ENCODE measurements around the gene PPP1R26. TPM values are rescaled to one million over a fixed set of nuclear protein-coding genes. Genes with fewer than 3 reads are reported as not detected.
"Not testable (repeated sequence)": the region's sequence is repeated elsewhere in the genome, so short reads cannot be mapped to it uniquely, and the experiment has no call there.

PPP1R26 gene
- total and polyA plus RNA-seq, 2 of the 4 experiments (the other 2 are of a cell fraction) = 3.8 to 5.6 TPM

DNA sequence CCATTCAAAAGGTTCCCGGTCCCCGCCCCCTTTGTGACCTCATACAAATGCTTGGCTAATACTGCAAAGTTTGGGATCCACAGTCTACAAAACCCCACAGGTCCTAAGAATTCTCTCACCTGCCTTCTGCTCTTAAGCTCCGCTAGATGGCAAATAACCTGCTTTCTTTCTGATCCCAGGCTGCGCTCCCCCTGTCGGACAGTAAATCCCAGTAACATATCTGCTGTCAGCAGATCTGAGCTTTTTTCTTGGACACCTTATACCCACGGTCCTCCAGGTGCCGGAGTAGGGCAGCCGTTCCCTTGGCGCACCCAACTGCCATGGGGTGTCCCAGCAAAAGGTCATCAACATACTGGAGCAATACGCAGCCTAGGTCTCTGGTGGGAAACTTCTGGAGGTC lies 39.0 kb upstream of the PPP1R26 start:
- no peak overlapping the region for H3K4me3 ChIP-seq (ENCODE audit: insufficient read depth, low read depth, low read length)
- no peak for TF ChIP-seq FOS (IDR thresholded peaks at IDR 0.05; ENCODE audit: low read depth, low read length)
- TF ChIP-seq, protein P1, sequence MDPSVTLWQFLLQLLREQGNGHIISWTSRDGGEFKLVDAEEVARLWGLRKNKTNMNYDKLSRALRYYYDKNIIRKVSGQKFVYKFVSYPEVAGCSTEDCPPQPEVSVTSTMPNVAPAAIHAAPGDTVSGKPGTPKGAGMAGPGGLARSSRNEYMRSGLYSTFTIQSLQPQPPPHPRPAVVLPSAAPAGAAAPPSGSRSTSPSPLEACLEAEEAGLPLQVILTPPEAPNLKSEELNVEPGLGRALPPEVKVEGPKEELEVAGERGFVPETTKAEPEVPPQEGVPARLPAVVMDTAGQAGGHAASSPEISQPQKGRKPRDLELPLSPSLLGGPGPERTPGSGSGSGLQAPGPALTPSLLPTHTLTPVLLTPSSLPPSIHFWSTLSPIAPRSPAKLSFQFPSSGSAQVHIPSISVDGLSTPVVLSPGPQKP (IDR thresholded peaks at IDR 0.05; ENCODE audit: borderline replicate concordance, low read depth, low read length) = no peak
- TF ChIP-seq NFE2L2 (IDR thresholded peaks at IDR 0.05; ENCODE audit: low read depth, low read length) = no peak
- TF ChIP-seq SMC3 (IDR thresholded peaks at IDR 0.05; ENCODE audit: low read depth, low read length) = no peak
- H3K56ac ChIP-seq (ENCODE audit: extremely low read depth, insufficient read depth, low read length) = no peak overlapping the region
- no peaks in the 10 kb centered on the region for H3K9me1 ChIP-seq (ENCODE audit: insufficient read depth, low read length)
- BruUV-seq (replicated peaks) = no TSS peak
- H3K4me2 ChIP-seq (ENCODE audit: low read depth, low read length) = no peak overlapping the region
- H3K4me1 ChIP-seq (ENCODE audit: control insufficient read depth, insufficient read depth, low read length) = no peaks in the 10 kb centered on the region
- H3K9ac ChIP-seq (ENCODE audit: low read depth, low read length) = no peak overlapping the region
- H2BK20ac ChIP-seq (ENCODE audit: low read depth, low read length) = no peak overlapping the region
- H3K36me3 ChIP-seq (ENCODE audit: control insufficient read depth, insufficient read depth, low read length) = no peaks in the 10 kb centered on the region
- no peak overlapping the region for H2AK9ac ChIP-seq (replicated peaks; ENCODE audit: low read depth, low read length, poor library complexity)
- H2AK5ac ChIP-seq (ENCODE audit: low read depth, low read length) = no peak overlapping the region
- H2BK120ac ChIP-seq (ENCODE audit: low read depth, low read length) = no peak overlapping the region
- H4K8ac ChIP-seq (ENCODE audit: low read depth in 2 of 2, low read length in 2 of 2) = no peak overlapping the region
- no peaks in the 10 kb centered on the region for H3K79me1 ChIP-seq (ENCODE audit: low read depth in 1 of 2, low read length in 2 of 2)
- no peak overlapping the region for H2AFZ ChIP-seq (replicated peaks; ENCODE audit: low read length, poor library complexity)
- no peaks in the 10 kb centered on the region for H3K9me3 ChIP-seq (ENCODE audit: control insufficient read depth, insufficient read depth, low read length)
- H4K20me1 ChIP-seq (ENCODE audit: insufficient read depth, low read length) = no peaks in the 10 kb centered on the region
- H2BK5ac ChIP-seq (ENCODE audit: low read depth, low read length, poor library complexity, severe bottlenecking) = no peak overlapping the region
- CTCF ChIA-PET = no interaction called here
- in situ Hi-C loops (cut with MboI; ENCODE audit: low sequenced_read_pairs) (no loop called here), dilution Hi-C loops (cut with HindIII; ENCODE audit: low sequenced_read_pairs, unreplicated experiment) (no loop called here), intact Hi-C loops (cut with micrococcal nuclease) (no loop called here)
- H4K91ac ChIP-seq (ENCODE audit: insufficient read depth, low read depth, low read length) = no peak overlapping the region
- POLR2A ChIA-PET (ENCODE audit: unreplicated experiment) = no interaction called here
- 77% methylated on average over 6 of the region's 10 CpGs; no CpG with 5 or more reads in 1 of the 2 experiments for WGBS, 2 experiments (ENCODE audit: extremely low coverage in 2 of 2, insufficient read length in 1 of 2)
- no peak overlapping the region for H3K23ac ChIP-seq (ENCODE audit: low read depth, low read length)
- no peak overlapping the region for H3K27ac ChIP-seq (ENCODE audit: insufficient read depth, low read length)
- DNase-seq (no peak), ATAC-seq (ENCODE audit: low read depth) (no peak)
- H3K27me3 ChIP-seq (ENCODE audit: control insufficient read depth, insufficient read depth, low read length) = no peaks in the 10 kb centered on the region; the same call in 1 of the 2 replicates
- H3K18ac ChIP-seq (ENCODE audit: low read depth, low read length) = no peak overlapping the region
- no peak overlapping the region for H3K14ac ChIP-seq (replicated peaks; ENCODE audit: low read depth, low read length)
- H4K5ac ChIP-seq (ENCODE audit: low read depth, low read length) = no peak overlapping the region
- no peak overlapping the region for H3K4ac ChIP-seq (ENCODE audit: low read depth, low read length)
- no peak overlapping the region for H2BK15ac ChIP-seq (ENCODE audit: low read depth, low read length)

DNA sequence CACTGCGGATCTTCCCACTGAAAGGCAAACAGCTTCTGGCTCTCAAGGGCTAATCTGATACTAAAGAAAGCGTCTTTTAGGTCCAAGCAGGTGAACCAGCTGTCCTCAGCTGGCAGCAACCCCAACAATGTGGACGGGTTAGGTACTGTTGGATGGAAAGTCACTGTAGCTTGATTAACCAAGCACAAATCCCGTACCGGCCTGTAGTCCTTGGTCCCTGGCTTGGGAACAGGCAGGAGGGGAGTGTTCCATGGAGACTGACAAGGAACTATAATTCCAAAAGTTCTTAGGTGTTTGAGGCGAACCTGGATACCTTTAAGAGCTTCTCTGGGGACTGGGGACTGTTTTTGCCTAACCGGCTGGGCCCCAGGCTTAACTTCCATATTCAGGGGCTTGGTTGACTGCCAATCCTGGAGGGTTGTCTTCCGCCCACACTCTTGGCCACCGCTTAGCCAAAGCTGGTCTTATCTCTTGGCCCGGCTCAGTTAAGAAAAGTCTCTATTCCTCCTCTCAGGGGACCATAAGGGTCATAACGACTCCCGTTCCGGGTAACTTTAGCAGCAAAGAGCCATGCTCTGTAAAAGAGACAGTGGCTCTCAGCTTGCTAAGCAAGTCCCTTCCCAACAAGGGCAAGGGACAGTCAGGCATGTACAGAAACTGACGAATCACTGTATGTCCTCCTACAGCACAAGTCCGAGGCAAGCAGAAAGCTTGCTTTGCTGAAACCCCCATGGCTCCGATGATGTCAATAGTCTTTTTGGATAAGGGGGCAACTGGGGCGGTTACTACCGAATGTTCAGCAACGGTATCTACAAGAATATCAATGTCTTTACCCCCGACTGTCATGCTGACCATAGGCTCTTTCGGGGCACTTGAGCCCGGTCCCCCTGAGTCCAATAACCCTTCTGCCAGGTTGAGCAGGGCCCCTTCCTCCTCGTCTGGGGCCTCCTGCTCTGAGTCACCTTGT lies 38.2 kb upstream of the PPP1R26 start:
- H2AFZ ChIP-seq (replicated peaks; ENCODE audit: low read length, poor library complexity); H3K9me1 ChIP-seq (ENCODE audit: insufficient read depth, low read length); H3K27ac ChIP-seq (ENCODE audit: insufficient read depth, low read length); BruUV-seq (replicated peaks); dilution Hi-C loops (cut with HindIII; ENCODE audit: low sequenced_read_pairs, unreplicated experiment); H3K14ac ChIP-seq (replicated peaks; ENCODE audit: low read depth, low read length); H3K4me3 ChIP-seq (ENCODE audit: insufficient read depth, low read depth, low read length); ATAC-seq (ENCODE audit: low read depth); H2BK20ac ChIP-seq (ENCODE audit: low read depth, low read length); H3K27me3 ChIP-seq (ENCODE audit: control insufficient read depth, insufficient read depth, low read length); POLR2A ChIA-PET (ENCODE audit: unreplicated experiment); in situ Hi-C loops (cut with MboI; ENCODE audit: low sequenced_read_pairs); H3K79me1 ChIP-seq (ENCODE audit: low read depth in 1 of 2, low read length in 2 of 2); H2BK120ac ChIP-seq (ENCODE audit: low read depth, low read length); H4K91ac ChIP-seq (ENCODE audit: insufficient read depth, low read depth, low read length); H2BK15ac ChIP-seq (ENCODE audit: low read depth, low read length); H3K4me1 ChIP-seq (ENCODE audit: control insufficient read depth, insufficient read depth, low read length); H2AK9ac ChIP-seq (replicated peaks; ENCODE audit: low read depth, low read length, poor library complexity); H3K56ac ChIP-seq (ENCODE audit: extremely low read depth, insufficient read depth, low read length); H2BK5ac ChIP-seq (ENCODE audit: low read depth, low read length, poor library complexity, severe bottlenecking); H2AK5ac ChIP-seq (ENCODE audit: low read depth, low read length); H4K20me1 ChIP-seq (ENCODE audit: insufficient read depth, low read length); H3K4ac ChIP-seq (ENCODE audit: low read depth, low read length); CTCF ChIA-PET; H4K5ac ChIP-seq (ENCODE audit: low read depth, low read length); H3K4me2 ChIP-seq (ENCODE audit: low read depth, low read length); H3K9me3 ChIP-seq (ENCODE audit: control insufficient read depth, insufficient read depth, low read length); H4K8ac ChIP-seq (ENCODE audit: low read depth in 2 of 2, low read length in 2 of 2); H3K9ac ChIP-seq (ENCODE audit: low read depth, low read length); intact Hi-C loops (cut with micrococcal nuclease); H3K18ac ChIP-seq (ENCODE audit: low read depth, low read length); H3K36me3 ChIP-seq (ENCODE audit: control insufficient read depth, insufficient read depth, low read length); H3K23ac ChIP-seq (ENCODE audit: low read depth, low read length): not testable (repeated sequence)
- WGBS, 2 experiments (ENCODE audit: extremely low coverage in 2 of 2, insufficient read length in 1 of 2) = 24% methylated on average over 12 of the region's 23 CpGs; no CpG with 5 or more reads in 1 of the 2 experiments
- peak; percentile 61 for DNase-seq
